Cardiac fibroblast (primary cell): ENCODE data around the gene CD79A.

Source experiments
- DNase-seq, 2 donors: peaks; one replicate each; pipeline versions ENCODE4 v3.0.0 to v3.0.0-alpha.2; 2010; ENCODE audit warnings: low read depth in 2 of 2
- H3K4me3 ChIP-seq, 2 donors: replicated peaks in 1 of 2; 1 replicate in 1 of 2; 2 replicates in 1 of 2; pipeline ENCODE4 v1.5.1; 2011; ENCODE audit warnings: low read depth in 2 of 2, low read length in 2 of 2, mild to moderate bottlenecking in 2 of 2, moderate library complexity in 1 of 2
- TF ChIP-seq, protein P1 (sequence below): IDR thresholded peaks from one replicate; pipeline ENCODE4 v1.5.1; 2011; ENCODE audit warnings: low read depth, mild to moderate bottlenecking, low read length, inconsistent platforms

Gene CD79A

DNA sequence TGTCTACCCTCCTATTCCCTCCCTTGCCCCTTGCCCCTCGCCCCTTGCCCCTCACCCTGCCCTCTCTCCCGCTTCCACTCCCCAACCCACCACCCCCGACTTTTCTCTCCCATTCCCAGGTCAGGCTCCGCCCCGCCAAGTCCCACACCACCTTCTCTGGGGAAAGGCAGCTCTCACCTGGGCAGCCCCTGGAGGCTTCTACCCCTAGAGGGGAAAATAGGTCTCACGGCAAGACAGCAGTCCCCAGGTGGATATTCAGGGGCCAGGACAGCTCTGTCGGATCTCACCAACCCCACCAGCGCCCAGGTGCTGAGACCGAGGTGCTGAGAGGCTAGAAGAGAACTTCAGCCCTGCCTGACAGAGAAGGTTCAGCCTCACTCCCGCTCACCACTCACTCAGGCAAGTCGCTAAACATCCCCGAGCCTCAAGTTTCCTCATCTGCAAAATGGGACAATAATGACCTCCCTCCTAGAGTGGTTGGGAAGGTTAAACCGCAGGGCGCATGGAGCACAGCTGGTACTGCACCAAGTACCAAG is 52.5 kb downstream of the CD79A start:
- no peak for DNase-seq
- TF ChIP-seq, protein P1, sequence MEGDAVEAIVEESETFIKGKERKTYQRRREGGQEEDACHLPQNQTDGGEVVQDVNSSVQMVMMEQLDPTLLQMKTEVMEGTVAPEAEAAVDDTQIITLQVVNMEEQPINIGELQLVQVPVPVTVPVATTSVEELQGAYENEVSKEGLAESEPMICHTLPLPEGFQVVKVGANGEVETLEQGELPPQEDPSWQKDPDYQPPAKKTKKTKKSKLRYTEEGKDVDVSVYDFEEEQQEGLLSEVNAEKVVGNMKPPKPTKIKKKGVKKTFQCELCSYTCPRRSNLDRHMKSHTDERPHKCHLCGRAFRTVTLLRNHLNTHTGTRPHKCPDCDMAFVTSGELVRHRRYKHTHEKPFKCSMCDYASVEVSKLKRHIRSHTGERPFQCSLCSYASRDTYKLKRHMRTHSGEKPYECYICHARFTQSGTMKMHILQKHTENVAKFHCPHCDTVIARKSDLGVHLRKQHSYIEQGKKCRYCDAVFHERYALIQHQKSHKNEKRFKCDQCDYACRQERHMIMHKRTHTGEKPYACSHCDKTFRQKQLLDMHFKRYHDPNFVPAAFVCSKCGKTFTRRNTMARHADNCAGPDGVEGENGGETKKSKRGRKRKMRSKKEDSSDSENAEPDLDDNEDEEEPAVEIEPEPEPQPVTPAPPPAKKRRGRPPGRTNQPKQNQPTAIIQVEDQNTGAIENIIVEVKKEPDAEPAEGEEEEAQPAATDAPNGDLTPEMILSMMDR, result no peak
- no peak overlapping the region for H3K4me3 ChIP-seq

GRCh38 chr19:41930322-41930722 is 53.2 kb downstream of the CD79A start:
- DNase-seq, result no peak
- TF ChIP-seq, protein P1, result no peak
- no peak overlapping the region for H3K4me3 ChIP-seq
